CD4-positive, alpha-beta T cell (primary cell): ENCODE data around the gene FGF9. TPM values are rescaled to one million over a fixed set of nuclear protein-coding genes. Genes with fewer than 3 reads are reported as not detected.

Experiments used
- ATAC-seq: fragments of 200-7000 bp; cut with Tn5 transposase; one replicate; pipeline ENCODE4 v1.10.0; 2022; ENCODE audit warnings: mild to moderate bottlenecking; ENCODE audit not compliant: poor library complexity
- CTCF ChIA-PET: fragments of 350-600 bp; sonication (Branson Sonifier 250); formaldehyde crosslinking; loops from one replicate; lab custom pipeline; 2021; ENCODE audit warnings: antibody characterized with exemption, inconsistent platforms; lab: Charles Lee
- POLR2A ChIA-PET: fragments of 350-600 bp; sonication (Branson Sonifier 250); formaldehyde crosslinking; loops from one replicate; lab custom pipeline; 2021; ENCODE audit warnings: antibody characterized with exemption, inconsistent platforms; lab: Charles Lee
- DNase-seq, 14 experiments: peaks; one replicate each; pipeline ENCODE4 v3.0.0-alpha.2; 2013 to 2020; ENCODE audit warnings: mixed read lengths in 2 of 14
- H3K27ac ChIP-seq, 2 donors: one replicate each; pipeline versions ENCODE4 v1.5.1 to v1.7.0; 2013; ENCODE audit warnings: low read length in 2 of 2, low read depth in 1 of 2, mild to moderate bottlenecking in 1 of 2
- H3K27me3 ChIP-seq, 2 experiments: 1 replicate in 1 of 2; 2 replicates in 1 of 2; pipeline versions ENCODE4 v1.6.1 to v1.7.0; 2013; ENCODE audit warnings: low read length in 2 of 2, control low read depth in 1 of 2, mild to moderate bottlenecking in 1 of 2, moderate library complexity in 1 of 2; ENCODE audit not compliant: insufficient read depth in 2 of 2, control insufficient read depth in 1 of 2
- H3K36me3 ChIP-seq: one replicate; pipeline ENCODE4 v1.6.1; 2013; ENCODE audit warnings: low read length, control low read depth; ENCODE audit not compliant: insufficient read depth
- H3K4me1 ChIP-seq: one replicate; pipeline ENCODE4 v1.6.1; 2013; ENCODE audit warnings: low read length, control low read depth; ENCODE audit not compliant: insufficient read depth
- H3K4me3 ChIP-seq: one replicate; pipeline ENCODE4 v1.5.1; 2013; ENCODE audit warnings: mild to moderate bottlenecking, low read length, moderate library complexity
- H3K9me3 ChIP-seq, 2 experiments: 1 replicate in 1 of 2; 2 replicates in 1 of 2; pipeline versions ENCODE4 v1.6.1 to v1.7.0; 2013; ENCODE audit warnings: low read length in 2 of 2, mild to moderate bottlenecking in 2 of 2, control low read depth in 1 of 2, moderate library complexity in 1 of 2; ENCODE audit not compliant: control insufficient read depth in 1 of 2, insufficient read depth in 1 of 2
- H3K27ac Mint-ChIP-seq: one replicate; pipeline ENCODE4 v1.8.0; 2020; ENCODE audit warnings: mixed read lengths
- H3K27me3 Mint-ChIP-seq: one replicate; pipeline ENCODE4 v1.8.0; 2021; ENCODE audit warnings: mixed read lengths
- H3K36me3 Mint-ChIP-seq: one replicate; pipeline ENCODE4 v1.8.0; 2021; ENCODE audit warnings: low read depth, mixed read lengths
- H3K4me1 Mint-ChIP-seq: one replicate; pipeline ENCODE4 v1.8.0; 2021; ENCODE audit warnings: low read depth, mixed read lengths
- H3K4me3 Mint-ChIP-seq: one replicate; pipeline ENCODE4 v1.8.0; 2020; ENCODE audit warnings: mild to moderate bottlenecking, mixed read lengths
- H3K9me3 Mint-ChIP-seq: one replicate; pipeline ENCODE4 v1.8.0; 2020; ENCODE audit warnings: mixed read lengths
- intact Hi-C, 2 experiments: fragments of 100-400 bp; cut with DNase I in 1 of 2; cut with micrococcal nuclease in 1 of 2; formaldehyde crosslinking; loops; one replicate each; pipeline versions ENCODE4 v1.15.1 to v1.9.0; 2023 to 2025; cut with DNase I, micrococcal nuclease
- total RNA-seq, 174 experiments: library from RNA in 2 of 174; stranded (reverse) in 2 of 174; gene quantifications; one replicate each; pipeline ENCODE4 v1.2.3 and lab custom pipeline; 2021 to 2026
- TF ChIP-seq, protein P1 (sequence below): fragments of 200-600 bp; IDR thresholded peaks from one replicate; pipeline ENCODE4 v1.8.0; 2022; ENCODE audit warnings: antibody characterized with exemption, mild to moderate bottlenecking

FGF9 gene
- total RNA-seq, 2 experiments from 2014 or later, result 2.2 to 3.4 TPM

DNA sequence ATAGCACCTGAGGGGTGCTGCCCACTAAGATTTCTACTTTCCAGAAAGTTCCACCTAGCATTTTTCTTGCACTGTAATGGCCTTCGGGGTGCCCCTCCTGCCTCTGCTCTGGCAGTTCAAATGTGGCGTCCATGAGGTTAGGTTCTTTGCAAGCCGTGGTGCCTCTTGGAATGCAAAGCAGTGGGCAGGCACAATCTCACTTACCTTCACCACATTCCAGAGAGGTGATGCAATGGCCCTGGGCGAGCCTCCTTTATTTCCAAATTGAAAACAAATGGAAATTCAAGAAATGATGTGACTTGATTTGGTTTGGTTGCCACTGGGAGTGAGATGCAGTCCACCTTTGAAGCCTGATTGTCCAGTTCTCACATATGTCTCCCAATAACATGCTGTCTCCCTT lies 46.9 kb downstream of the FGF9 start:
- peaks cover 6 to 16% of the 10 kb centered on the region in 2 experiments for H3K27me3 ChIP-seq
- no peaks in the 10 kb centered on the region for H3K4me1 Mint-ChIP-seq
- H3K36me3 Mint-ChIP-seq, result no peaks in the 10 kb centered on the region
- ChIA-PET CTCF (no interaction called here), POLR2A (no interaction called here)
- intact Hi-C loops, result no loop called here
- H3K4me3 Mint-ChIP-seq, result no peak overlapping the region
- no peaks in the 10 kb centered on the region for H3K9me3 ChIP-seq
- no peak for DNase-seq
- H3K27ac Mint-ChIP-seq, result no peak overlapping the region
- H3K4me1 ChIP-seq, result no peaks in the 10 kb centered on the region
- H3K27ac ChIP-seq, result no peak overlapping the region
- H3K9me3 Mint-ChIP-seq, result no peaks in the 10 kb centered on the region
- TF ChIP-seq, protein P1, sequence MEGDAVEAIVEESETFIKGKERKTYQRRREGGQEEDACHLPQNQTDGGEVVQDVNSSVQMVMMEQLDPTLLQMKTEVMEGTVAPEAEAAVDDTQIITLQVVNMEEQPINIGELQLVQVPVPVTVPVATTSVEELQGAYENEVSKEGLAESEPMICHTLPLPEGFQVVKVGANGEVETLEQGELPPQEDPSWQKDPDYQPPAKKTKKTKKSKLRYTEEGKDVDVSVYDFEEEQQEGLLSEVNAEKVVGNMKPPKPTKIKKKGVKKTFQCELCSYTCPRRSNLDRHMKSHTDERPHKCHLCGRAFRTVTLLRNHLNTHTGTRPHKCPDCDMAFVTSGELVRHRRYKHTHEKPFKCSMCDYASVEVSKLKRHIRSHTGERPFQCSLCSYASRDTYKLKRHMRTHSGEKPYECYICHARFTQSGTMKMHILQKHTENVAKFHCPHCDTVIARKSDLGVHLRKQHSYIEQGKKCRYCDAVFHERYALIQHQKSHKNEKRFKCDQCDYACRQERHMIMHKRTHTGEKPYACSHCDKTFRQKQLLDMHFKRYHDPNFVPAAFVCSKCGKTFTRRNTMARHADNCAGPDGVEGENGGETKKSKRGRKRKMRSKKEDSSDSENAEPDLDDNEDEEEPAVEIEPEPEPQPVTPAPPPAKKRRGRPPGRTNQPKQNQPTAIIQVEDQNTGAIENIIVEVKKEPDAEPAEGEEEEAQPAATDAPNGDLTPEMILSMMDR, result no peak
- H3K36me3 ChIP-seq, result no peaks in the 10 kb centered on the region
- peaks cover 59% of the 10 kb centered on the region for H3K27me3 Mint-ChIP-seq
- H3K4me3 ChIP-seq, result no peak overlapping the region
- no peak for ATAC-seq

DNA sequence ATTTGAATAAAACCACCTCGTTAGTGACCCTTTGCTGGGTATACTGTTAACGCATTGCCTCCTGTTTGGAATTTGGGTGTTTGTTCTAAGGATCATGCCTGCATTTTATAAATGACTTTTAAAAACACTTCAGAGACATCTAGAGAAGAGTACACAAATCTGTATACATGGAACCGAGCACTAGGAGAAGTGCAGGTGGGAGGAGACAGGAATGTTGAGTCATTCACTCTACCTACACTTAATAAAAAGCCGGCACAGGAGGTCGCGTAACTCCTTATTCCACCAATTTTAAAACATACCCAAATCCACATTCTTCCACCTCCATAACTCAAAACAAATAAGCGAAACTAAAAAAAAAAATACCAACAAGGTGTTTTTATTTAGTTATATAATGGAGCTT lies 48.6 kb downstream of the FGF9 start:
- Histone ChIP-seq H3K27ac (no peak overlapping the region), H3K4me1 (no peaks in the 10 kb centered on the region), H3K4me3 (no peak overlapping the region), H3K36me3 (no peaks in the 10 kb centered on the region), H3K27me3 (peaks cover 6 to 16% of the 10 kb centered on the region in 2 experiments), H3K9me3 (peaks cover 0 to under 1% of the 10 kb centered on the region in 2 experiments)
- ATAC-seq (no peak), DNase-seq (no peak)
- Mint-ChIP-seq H3K4me1 (no peaks in the 10 kb centered on the region), H3K27me3 (peaks cover 61% of the 10 kb centered on the region), H3K27ac (no peak overlapping the region), H3K4me3 (no peak overlapping the region), H3K9me3 (no peaks in the 10 kb centered on the region), H3K36me3 (no peaks in the 10 kb centered on the region)
- TF ChIP-seq, protein P1, result no peak
- POLR2A ChIA-PET, result no interaction called here
- CTCF ChIA-PET, result no interaction called here
- intact Hi-C loops, result no loop called here

DNA sequence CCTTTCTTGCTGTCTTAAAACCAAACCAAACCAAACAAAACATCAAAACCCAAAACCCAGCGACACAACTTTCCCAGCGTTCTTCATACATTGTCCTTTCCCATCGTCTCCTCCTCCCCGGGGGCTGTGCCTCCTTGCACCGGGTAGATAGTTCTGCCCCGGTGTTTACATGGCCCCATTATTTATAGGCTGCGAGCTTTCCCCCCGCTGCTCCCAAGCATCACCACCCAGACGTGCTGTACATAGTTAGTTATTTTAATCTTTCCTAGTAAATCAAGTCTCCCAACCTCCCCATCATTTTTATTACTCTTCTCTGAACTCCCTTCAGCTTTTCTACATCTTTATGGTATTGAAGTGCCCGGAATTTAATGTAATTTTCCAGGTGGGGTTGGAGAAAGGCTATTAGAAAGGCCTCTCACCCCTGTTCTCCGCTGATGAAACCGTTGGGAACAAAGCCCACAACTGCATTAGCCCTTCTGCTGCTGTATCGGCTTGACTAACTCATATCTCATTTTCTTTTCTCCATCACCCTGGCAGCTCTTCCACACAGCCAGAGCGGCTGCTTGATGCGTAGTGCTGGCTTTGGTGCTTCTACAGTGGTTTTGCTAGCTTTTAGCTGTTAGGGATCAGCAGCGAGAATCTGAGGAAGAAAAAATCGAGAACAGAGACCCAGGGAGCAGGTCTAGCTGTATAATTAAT lies 53.1 kb downstream of the FGF9 start:
- H3K27ac ChIP-seq, result no peak overlapping the region
- Mint-ChIP-seq H3K4me3 (no peak overlapping the region), H3K36me3 (no peaks in the 10 kb centered on the region), H3K27ac (no peak overlapping the region), H3K4me1 (no peaks in the 10 kb centered on the region), H3K9me3 (peaks cover 5% of the 10 kb centered on the region), H3K27me3 (peaks cover 44% of the 10 kb centered on the region)
- intact Hi-C loops, result no loop called here
- H3K27me3 ChIP-seq, result peaks cover 6 to 12% of the 10 kb centered on the region in 2 experiments
- TF ChIP-seq, protein P1, result no peak
- ChIA-PET POLR2A (no interaction called here), CTCF (no interaction called here)
- DNase-seq, result no peak
- H3K4me1 ChIP-seq, result no peaks in the 10 kb centered on the region
- H3K36me3 ChIP-seq, result no peaks in the 10 kb centered on the region
- H3K4me3 ChIP-seq, result no peak overlapping the region
- ATAC-seq, result no peak
- peaks cover 0 to 7% of the 10 kb centered on the region in 2 experiments for H3K9me3 ChIP-seq
